Measurements from ENCODE around the gene ALOX5.

The ALOX5 gene

DNA sequence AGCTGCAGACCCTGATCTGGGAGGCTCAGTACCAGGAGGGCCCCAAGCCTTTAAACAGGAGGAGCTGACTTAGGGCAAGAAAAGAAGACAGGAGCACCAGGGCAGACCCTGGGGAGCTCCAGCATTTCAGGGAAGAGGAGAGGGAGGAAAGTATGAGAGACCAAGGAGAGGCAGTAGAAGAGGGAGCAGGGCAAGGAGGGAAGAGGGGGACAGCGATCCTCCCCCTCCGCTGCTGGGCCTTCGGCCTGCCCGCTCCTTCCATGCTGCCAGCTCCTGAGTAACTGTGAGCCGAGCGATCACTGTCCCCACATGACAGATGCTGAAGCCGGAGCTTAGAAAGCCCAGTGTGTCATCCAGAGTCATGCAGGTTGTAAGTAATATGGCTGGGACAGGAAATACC lies 65.9 kb downstream of the ALOX5 start:
- Histone ChIP-seq H3K36me3 (no peaks in the 10 kb centered on the region), H3K27me3 (peaks cover 4% of the 10 kb centered on the region), H3K9me3 (no peaks in the 10 kb centered on the region), H3K4me1 (no peaks in the 10 kb centered on the region), H3K4me3 (ENCODE audit: low read depth, low read length) (no peak overlapping the region)
- no peak for DNase-seq
- no peak for TF ChIP-seq CTCF (IDR thresholded peaks at IDR 0.05; ENCODE audit: low read depth, low read length)

DNA sequence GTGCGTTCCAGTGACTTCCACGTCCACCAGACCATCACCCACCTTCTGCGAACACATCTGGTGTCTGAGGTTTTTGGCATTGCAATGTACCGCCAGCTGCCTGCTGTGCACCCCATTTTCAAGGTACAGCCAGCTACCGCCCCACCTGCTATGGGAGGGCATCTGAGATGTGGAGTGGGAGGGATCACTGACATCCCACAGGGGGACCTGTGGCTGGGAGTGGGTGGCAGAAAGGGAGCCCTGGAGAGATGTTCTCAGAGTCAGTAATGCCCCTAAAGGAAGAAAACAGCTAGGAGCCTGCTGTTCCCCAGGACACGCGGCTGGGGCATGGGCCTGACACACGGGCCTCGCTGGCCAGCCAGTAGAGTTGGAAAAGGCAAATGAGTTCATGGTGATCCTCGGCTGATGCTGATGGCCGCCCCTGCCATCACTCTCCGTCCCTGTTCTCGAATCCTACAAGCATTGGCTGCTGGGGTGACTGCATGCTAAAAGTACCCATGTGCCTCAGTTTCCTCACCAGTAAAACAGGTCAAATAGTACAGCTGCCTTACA lies 66.6 kb downstream of the ALOX5 start:
- Histone ChIP-seq H3K36me3 (no peaks in the 10 kb centered on the region), H3K27me3 (peaks cover 4% of the 10 kb centered on the region), H3K4me1 (no peaks in the 10 kb centered on the region), H3K4me3 (ENCODE audit: low read depth, low read length) (no peak overlapping the region), H3K9me3 (no peaks in the 10 kb centered on the region)
- TF ChIP-seq CTCF (IDR thresholded peaks at IDR 0.05; ENCODE audit: low read depth, low read length), result no peak
- DNase-seq, result no peak

DNA sequence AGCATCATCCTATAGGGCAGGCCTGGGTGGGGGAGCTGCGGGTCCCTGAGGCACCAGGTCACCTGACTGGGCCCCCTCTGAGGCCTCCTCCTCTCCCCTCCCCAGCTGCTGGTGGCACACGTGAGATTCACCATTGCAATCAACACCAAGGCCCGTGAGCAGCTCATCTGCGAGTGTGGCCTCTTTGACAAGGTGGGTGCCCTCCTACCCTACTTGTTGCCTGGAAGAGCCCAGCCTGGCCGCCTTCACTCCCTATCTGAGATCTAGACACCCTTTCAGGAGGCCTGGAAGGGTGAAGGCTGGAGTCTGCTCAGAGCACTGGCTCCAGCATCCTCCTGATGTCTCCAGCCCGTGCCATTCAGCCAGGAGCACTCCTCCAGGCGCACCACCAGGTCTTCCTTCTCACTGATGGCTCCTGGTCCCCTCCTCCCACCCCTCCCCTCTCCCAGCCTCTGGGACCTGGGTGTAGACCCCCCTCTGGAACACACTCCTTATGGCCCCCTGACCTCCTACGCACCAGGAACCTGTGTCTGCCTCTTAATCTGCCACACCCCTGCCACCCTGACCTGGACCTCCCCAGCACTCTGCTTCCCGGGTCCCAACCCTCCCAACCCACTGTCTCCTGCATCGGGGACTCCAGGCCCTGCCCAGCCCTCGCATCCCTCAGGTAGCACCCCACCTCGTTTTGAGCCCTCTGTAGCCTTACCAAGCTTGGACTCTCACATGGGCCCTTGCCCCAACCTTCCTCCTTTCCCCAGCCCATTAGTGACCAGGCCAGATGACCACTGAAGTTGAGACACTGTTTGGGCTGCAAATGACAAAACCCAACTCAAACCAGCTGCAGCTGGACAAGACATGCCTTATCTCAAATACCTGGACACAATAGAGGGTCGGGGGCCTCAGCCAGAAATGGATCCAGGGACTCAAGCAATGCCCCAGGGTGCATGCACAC lies 67.5 kb downstream of the ALOX5 start:
- no peak for DNase-seq
- no peak for TF ChIP-seq CTCF (IDR thresholded peaks at IDR 0.05; ENCODE audit: low read depth, low read length)
- Histone ChIP-seq H3K9me3 (no peaks in the 10 kb centered on the region), H3K36me3 (no peaks in the 10 kb centered on the region), H3K4me1 (no peaks in the 10 kb centered on the region), H3K4me3 (ENCODE audit: low read depth, low read length) (no peak overlapping the region), H3K27me3 (peaks cover 4% of the 10 kb centered on the region)

DNA sequence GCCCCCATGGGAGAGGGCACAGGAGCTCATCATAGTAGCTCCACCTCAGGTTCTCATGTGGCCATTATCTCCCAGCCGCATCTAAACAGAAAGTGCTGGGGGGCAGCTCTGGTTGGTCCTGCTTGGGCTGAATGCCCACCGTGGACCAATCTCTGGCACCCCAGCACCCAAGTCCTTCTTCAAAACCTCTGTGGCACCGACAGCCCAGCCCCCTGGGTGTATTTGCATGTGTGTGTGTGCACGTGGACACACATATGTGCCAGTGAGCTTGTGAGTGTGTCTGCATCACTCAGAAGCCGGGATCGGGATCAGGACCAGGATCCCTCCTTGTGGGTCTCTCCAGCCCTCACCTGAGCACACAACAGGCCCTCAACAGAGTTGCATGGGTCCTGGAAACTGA lies 68.2 kb downstream of the ALOX5 start:
- H3K4me3 ChIP-seq (ENCODE audit: low read depth, low read length), result no peak overlapping the region
- H3K36me3 ChIP-seq, result no peaks in the 10 kb centered on the region
- TF ChIP-seq CTCF (IDR thresholded peaks at IDR 0.05; ENCODE audit: low read depth, low read length), result no peak
- no peak for DNase-seq
- H3K27me3 ChIP-seq, result peaks cover 4% of the 10 kb centered on the region
- no peaks in the 10 kb centered on the region for H3K4me1 ChIP-seq
- H3K9me3 ChIP-seq, result no peaks in the 10 kb centered on the region

DNA sequence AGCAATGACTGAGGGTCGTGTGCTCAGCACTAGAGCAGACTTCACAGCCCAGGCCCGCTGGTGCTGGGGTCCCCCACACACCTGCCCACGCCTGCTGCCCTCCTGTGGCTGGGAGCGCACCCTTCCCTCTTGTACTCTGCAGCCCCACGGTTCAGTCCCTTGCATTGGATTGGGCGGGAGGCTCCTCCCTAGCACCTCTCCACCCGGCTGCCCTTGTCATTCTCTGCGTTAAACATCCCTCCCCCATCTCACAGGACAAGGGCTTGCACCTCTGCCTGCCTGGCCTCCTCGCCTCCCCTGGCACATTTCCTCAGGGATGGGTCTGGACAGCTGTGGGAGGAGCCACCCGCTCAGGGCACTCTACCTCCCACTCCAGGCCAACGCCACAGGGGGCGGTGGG lies 68.6 kb downstream of the ALOX5 start:
- Histone ChIP-seq H3K27me3 (peaks cover 4% of the 10 kb centered on the region), H3K4me3 (ENCODE audit: low read depth, low read length) (no peak overlapping the region), H3K9me3 (no peaks in the 10 kb centered on the region), H3K4me1 (no peaks in the 10 kb centered on the region), H3K36me3 (no peaks in the 10 kb centered on the region)
- no peak for TF ChIP-seq CTCF (IDR thresholded peaks at IDR 0.05; ENCODE audit: low read depth, low read length)
- DNase-seq, result no peak

All from BE2C (cell line).